B cell (primary cell): ENCODE measurements around the gene EPHA2.

Experiments used
- EZH2 ChIP-seq: IDR thresholded peaks from 2 replicates; pipeline ENCODE4 v1.6.1; 2012; ENCODE audit warnings: borderline replicate concordance, low read depth, mild to moderate bottlenecking, moderate library complexity, low read length; ENCODE audit not compliant: insufficient read depth, poor library complexity, severe bottlenecking
- TF ChIP-seq, protein P1 (sequence below): fragments of 200-600 bp; IDR thresholded peaks from one replicate; pipeline ENCODE4 v1.8.0; 2022; ENCODE audit warnings: antibody characterized with exemption, mild to moderate bottlenecking

DNA sequence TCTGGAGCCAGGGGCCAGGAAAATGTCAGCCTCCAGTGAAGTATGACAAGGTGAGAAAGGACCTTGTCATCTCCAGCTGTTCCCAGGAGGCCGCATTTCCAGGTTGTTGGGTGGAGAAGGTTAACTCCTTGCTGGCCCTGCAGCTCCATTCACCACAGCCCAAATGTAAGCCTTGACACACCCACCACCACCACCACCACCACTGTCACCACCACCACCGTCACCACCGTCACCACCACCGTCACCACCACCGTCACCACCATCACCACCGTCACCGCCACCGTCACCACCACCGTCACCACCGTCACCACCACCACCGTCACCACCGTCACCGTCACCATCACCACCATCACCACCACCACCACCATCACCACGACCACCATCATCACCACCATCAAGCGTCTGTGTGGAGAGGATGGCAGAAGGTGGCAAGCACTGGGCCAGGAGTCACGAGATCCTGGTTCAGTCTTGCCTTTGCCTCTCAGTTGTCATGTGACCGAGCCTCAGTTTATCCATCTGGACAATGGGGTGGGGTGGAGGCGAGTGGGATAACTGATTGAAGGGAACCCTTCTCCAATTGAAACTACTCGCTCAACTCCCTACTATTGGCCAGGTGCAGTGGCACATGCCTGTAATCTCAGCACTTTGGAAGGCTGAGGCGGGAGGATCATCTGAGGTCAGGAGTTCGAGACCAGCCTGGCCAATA, 61.3 kb downstream of the EPHA2 start:
- TF ChIP-seq, protein P1, sequence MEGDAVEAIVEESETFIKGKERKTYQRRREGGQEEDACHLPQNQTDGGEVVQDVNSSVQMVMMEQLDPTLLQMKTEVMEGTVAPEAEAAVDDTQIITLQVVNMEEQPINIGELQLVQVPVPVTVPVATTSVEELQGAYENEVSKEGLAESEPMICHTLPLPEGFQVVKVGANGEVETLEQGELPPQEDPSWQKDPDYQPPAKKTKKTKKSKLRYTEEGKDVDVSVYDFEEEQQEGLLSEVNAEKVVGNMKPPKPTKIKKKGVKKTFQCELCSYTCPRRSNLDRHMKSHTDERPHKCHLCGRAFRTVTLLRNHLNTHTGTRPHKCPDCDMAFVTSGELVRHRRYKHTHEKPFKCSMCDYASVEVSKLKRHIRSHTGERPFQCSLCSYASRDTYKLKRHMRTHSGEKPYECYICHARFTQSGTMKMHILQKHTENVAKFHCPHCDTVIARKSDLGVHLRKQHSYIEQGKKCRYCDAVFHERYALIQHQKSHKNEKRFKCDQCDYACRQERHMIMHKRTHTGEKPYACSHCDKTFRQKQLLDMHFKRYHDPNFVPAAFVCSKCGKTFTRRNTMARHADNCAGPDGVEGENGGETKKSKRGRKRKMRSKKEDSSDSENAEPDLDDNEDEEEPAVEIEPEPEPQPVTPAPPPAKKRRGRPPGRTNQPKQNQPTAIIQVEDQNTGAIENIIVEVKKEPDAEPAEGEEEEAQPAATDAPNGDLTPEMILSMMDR = no peak
- TF ChIP-seq EZH2 = no peak
